NCI-H146 treated with DMSO at 0.1 percent for 48 hours (cell line): ENCODE measurements around the gene DHX8.
A peak's percentile ranks its signal among the peaks of the same experiment; 100 is the strongest.

Experiments used
- DNase-seq: peaks from one replicate; lab custom pipeline; 2025; ENCODE audit not compliant: unreplicated experiment; lab: John Stamatoyannopoulos, UW

Gene DHX8

GRCh38 chr17:43521389-43521788, 37.6 kb downstream of the DHX8 start:
- DNase-seq: no peak

DNA sequence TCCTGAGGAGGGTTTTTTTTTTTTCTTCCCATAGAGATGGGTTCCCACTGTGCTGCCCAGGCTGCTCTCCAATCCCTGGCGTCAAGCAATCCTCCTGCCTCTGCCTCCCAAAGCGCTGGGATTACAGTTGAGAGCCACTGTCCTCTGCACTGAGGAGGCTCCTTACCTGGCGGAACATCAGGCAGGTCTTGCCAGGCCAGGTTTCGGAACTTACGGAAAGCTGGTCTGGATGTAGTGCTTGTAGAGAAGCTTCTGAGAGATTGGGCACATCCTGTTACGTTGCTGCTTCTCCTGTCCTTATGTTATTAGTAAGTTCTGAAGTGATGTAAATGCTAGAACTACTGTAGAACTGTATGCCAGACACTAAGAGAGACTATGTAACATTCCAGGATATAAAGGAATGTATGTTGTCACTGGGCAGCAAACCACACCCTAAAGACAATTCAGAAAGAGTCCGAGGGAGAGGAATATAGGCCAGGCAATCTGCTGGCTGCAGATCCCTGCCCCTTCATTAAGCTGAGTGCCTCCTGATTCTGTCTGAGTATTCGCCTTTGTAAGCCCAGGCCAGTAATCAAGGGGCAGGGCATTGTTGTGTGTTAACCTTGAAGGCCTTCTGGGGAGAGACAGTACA, 41.3 kb downstream of the DHX8 start:
- DNase-seq: no peak

DNA sequence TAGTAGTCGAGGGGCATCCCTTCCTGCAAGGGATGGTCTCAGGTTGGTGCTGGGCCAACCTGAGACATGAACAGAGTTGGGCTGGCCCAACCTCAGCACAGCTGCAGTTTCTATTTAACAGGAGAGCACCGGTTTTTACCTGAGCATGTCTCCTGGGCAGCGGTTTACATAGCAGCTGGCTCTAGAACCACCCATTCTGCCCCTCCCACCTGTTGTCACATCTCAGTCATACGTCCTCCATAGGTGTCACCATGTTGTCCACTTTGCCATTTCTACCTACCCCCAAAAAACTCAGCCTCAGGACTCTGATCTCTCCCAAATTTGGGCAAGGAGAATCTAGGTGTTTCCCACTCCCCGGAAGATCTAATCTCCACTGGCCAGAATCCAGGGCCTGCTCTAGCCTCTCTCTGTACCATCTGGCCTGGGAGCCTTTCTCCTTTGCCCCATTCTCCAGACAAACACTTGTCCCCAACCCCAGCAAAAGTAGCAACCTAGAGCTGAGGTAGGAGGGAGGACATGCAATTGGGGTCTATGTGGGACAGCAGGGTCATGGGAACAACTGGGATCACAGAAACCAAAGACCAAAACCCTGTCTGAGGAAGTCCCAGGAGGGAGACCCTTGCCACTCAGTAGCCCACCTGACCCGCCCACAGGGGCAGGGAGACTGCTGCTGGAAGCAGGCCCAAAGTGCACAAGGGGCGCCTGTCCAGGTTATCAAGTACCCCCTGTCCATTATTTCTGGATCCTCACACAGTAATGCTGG, 43.3 kb downstream of the DHX8 start:
- DNase-seq: no peak

- no peak for DNase-seq
These were observed 44.7 kb downstream of the DHX8 start for GRCh38 chr17:43528319-43528987.

DNA sequence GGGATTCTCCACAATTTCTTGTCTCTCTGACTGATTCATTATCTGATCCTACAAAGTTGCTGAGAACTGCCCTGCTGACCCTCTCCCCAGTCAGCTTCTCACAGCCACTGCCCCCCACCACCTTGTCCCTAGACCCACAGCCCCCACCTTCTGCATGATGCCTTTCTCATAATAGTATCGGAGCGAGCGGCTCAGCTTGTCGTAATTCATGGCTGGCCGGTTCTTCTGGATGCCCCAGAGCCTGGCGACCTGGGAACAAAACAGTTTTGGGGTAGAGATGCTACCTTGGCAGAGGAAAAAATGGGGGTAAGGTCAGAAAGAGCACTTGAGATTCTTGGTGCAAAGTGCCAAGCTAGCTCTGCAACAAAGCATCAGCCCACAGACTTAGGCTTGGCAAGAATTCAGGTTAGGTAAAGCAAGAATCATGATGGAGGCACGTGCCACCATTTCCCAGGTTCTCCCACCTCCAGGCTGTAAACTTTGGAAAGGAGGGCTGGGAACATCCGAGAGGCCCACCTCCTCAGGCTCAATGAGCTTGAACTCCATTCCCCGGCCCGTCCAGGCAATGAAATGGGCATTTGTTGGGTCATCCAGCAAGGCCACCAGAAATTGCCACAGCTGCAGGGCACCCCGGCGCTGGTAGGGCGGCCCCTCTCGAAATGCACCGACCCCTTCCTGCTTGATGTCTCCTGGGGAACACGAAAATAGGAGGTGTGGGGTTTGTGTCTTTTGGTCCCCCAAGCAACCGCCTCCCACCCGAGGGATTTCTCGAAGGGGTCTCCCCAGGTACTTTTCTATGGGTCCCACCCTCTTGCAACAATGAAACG, 45.4 kb downstream of the DHX8 start:
- DNase-seq: no peak

DNA sequence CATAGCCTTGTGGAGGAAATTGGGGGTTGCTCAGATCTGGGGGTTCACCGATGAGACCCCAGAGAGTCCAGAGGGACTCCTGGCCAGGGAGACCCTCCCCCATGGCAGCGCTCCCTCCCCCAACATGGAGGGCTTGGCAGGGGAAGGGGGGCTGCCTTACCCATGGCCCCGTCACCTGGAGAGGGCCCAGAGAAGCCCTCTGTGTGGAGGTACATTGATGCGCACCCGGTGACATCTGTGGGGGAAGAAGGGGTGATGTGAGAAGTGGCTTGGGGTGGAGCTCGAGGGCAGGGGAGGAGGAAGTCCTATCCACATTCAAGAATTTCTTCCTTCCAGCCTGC, 46.1 kb downstream of the DHX8 start:
- DNase-seq: no peak

DNA sequence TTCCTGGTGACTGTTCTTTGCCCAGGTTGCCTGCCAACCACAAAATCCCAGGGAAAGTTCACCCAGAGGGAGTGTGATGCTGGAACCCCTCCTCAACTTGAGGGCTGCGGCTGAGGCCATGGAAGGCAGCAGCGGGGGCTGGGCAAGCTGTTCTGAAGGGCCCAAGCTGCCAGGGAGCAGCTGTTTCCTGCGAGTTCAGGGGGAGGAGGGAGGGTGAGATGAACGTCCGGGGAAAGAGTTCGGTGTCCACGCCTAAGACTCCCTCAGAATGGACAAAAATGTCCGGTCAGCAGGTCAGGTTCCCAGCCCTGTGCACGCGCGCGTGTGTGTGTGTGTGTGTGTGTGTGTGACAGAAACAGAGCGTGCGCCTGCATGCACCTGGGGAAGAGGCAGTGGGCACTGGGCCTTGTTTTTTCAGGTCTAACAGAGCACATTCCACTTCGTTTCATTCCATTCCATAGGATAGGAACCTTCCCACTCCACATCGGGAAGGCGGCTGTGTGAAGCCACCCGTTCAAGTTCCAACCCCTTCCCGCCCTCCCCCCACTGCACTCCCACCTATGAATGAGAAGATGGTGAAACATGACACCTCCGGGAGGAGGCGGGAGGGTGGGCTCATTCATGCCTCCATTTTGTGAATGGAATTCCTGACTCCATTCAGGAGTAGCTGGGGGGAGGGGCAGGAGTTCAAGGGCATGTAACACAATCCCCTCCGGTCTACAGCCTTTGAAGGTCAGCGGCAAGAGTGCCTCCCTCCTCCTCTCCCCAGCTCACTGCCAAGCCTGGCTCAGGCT, 46.7 kb downstream of the DHX8 start:
- peak; percentile 69 for DNase-seq

DNA sequence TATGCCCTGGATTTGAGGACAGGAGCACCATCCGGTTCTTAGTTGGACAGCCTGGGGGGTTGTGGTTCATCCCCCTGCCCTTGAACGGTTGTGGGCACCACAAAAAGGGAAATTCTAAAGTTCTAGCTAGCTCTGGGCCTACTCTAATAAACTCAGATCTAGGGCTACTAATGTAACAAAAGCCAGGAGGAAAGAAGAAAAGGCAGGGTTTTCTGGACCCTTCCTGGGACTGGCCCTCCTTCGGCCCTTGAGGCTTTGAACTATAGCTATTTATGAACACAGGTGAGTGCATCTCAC, 47.3 kb downstream of the DHX8 start:
- DNase-seq: no peak

DNA sequence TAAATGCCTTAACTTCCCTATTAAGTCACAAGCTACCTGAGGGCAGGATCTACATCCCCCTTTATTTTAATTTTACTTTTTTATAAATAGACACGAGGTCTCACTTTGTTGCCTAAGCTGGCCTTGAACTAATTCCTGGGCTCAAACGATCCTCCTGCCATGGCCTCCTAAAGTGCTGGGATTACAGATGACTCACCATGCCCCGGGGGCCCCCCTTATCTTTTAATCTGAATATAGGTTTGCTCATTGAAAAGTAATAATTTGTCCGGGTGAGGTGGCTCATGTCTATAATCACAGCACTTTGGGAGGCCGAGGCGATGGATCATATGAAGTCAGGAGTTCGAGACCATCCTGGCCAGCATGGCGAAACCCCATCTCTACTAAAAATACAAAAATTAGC, 48.2 kb downstream of the DHX8 start:
- DNase-seq: no peak

DNA sequence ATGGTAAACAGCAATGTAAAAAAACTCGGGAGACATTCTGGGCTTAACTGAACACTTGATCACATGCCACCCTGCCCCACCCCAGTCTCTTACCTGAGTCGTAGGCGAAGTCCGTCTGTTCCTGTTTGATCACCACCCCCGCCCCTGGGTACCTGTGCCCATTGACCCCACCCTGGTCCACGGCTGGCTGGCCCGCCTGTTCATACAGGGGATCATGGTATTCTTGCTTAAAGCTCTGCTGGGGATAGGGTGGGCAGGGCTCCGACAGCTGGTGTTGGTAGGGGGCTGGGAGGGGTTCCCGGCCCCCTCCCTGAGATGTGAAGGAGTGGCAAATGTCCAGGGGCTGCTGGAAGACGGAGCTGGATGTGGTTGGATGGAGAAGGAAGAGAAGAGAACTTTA, 48.8 kb downstream of the DHX8 start:
- DNase-seq: no peak

GRCh38 chr17:43533699-43534098, 49.9 kb downstream of the DHX8 start:
- no peak for DNase-seq

- no peak for DNase-seq
These were observed 51.1 kb downstream of the DHX8 start for GRCh38 chr17:43534909-43535308.

GRCh38 chr17:43536236-43536992, 52.6 kb downstream of the DHX8 start:
- DNase-seq: no peak

- DNase-seq: no peak
These were observed 57.3 kb downstream of the DHX8 start for GRCh38 chr17:43540821-43541674.

- no peak for DNase-seq
These were observed 59.1 kb downstream of the DHX8 start for GRCh38 chr17:43542859-43543258.

- DNase-seq: no peak
These were observed 59.5 kb downstream of the DHX8 start for GRCh38 chr17:43543300-43543699.

DNA sequence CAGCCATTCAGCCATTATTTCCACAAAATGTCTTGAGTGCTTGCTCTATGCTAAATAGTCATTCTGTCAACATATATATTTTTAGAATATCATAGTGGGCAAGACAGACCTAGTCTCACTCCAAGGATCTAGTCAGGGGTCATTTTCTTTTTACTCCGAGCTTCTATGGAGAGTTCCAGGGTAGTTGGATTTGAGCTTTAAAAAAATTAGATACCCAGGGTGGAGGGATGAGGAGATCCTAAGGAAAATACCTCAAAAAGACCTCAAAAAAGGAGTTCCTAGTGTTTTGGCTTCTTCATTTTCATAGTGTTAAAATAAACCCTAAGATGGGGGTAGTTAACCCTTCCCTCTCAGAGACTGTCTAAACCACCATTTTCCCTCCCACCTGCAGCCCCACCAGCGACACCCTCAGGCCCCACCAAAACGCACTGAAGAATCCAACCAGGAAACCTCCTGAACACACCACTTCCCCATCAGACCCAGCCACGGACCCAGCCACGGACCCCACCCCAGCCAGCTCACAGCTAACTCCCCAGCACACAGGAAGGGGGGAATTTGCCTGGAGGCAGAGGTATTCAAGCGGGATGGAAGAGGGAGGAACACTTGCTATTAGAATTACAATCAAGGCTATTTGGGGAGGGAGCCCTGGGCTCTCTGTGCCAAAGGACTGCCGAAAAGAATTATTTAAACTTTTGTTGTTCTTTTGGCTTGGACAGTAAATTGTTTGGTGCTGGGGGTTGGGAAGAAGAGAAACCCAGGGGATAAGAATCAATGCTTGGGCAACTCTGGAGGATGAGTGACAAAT, 60.2 kb downstream of the DHX8 start:
- DNase-seq: no peak

- peak; percentile 39 for DNase-seq
These were observed 61.5 kb downstream of the DHX8 start for GRCh38 chr17:43545383-43545632.
